A549 (cell line): ENCODE results near the gene SHISA6.

Experiments used
- TF ChIP-seq, protein P1 (sequence below): fragments of 450-650 bp; IDR thresholded peaks from 2 replicates; pipeline ENCODE4 v1.6.1; 2014; ENCODE audit warnings: antibody characterized with exemption
- TF ChIP-seq, protein P2 (sequence below): fragments of >200 bp; sonication (Bioruptor Twin); formaldehyde crosslinking; IDR thresholded peaks from 3 replicates; pipeline ENCODE4 v1.5.1; 2016

DNA sequence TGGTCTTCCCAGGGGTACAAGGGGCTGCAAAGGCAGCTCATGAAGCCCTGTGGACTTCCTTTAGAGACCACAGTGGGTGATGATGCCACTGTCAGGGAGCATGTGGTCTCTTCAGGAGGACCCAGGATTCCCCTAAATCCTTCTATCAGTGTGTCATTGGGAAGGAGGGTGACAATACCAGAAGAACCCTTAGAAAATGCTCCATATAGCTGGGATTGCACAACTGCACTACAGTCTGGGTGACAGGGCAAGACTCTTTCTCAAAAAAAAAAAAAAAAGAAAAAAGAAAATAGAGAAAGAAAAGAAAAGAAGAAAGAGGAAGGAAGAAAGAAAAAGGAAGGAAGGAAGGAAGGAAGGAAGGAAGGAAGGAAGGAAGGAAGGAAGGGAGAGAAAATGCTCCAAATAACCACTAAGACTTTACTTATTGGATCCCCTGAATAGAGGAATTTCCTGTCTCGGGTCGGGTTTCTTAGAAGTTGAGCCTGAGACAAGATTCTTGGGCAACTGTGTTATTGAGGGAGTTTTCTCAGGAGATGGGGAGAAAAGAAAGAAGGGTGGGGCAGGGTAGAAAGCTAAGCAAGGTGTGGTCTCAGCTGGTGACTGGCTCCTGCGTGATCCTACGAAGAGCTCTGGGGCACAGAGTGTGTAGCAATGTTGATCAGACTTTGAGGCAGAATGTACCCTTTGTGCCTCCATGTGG is 274.1 kb downstream of the SHISA6 start:
- TF ChIP-seq, protein P1, sequence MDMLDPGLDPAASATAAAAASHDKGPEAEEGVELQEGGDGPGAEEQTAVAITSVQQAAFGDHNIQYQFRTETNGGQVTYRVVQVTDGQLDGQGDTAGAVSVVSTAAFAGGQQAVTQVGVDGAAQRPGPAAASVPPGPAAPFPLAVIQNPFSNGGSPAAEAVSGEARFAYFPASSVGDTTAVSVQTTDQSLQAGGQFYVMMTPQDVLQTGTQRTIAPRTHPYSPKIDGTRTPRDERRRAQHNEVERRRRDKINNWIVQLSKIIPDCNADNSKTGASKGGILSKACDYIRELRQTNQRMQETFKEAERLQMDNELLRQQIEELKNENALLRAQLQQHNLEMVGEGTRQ: no peak
- TF ChIP-seq, protein P2, sequence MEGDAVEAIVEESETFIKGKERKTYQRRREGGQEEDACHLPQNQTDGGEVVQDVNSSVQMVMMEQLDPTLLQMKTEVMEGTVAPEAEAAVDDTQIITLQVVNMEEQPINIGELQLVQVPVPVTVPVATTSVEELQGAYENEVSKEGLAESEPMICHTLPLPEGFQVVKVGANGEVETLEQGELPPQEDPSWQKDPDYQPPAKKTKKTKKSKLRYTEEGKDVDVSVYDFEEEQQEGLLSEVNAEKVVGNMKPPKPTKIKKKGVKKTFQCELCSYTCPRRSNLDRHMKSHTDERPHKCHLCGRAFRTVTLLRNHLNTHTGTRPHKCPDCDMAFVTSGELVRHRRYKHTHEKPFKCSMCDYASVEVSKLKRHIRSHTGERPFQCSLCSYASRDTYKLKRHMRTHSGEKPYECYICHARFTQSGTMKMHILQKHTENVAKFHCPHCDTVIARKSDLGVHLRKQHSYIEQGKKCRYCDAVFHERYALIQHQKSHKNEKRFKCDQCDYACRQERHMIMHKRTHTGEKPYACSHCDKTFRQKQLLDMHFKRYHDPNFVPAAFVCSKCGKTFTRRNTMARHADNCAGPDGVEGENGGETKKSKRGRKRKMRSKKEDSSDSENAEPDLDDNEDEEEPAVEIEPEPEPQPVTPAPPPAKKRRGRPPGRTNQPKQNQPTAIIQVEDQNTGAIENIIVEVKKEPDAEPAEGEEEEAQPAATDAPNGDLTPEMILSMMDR: no peak
